ENCODE data around the gene IFTAP.

The IFTAP gene

GRCh38 chr11:36586543-36586942 is 7.8 kb upstream of the IFTAP start:
- no peak overlapping the region for H3K4me3 Mint-ChIP-seq
- peaks cover 75% of the 10 kb centered on the region for H3K27me3 Mint-ChIP-seq (ENCODE audit: low read depth)
- no peak overlapping the region for H3K27ac Mint-ChIP-seq
- H3K4me1 Mint-ChIP-seq: no peaks in the 10 kb centered on the region
- H3K36me3 Mint-ChIP-seq (ENCODE audit: low read depth): no peaks in the 10 kb centered on the region
- H3K9me3 Mint-ChIP-seq: peaks cover 7% of the 10 kb centered on the region
- no peak for TF ChIP-seq CTCF (IDR thresholded peaks at IDR 0.05; ENCODE audit: unreplicated experiment in 3 of 3)

- no peak for TF ChIP-seq CTCF (IDR thresholded peaks at IDR 0.05; ENCODE audit: unreplicated experiment in 3 of 3)
- peaks cover 78% of the 10 kb centered on the region for H3K27me3 Mint-ChIP-seq (ENCODE audit: low read depth)
- no peak overlapping the region for H3K27ac Mint-ChIP-seq
- H3K36me3 Mint-ChIP-seq (ENCODE audit: low read depth): no peaks in the 10 kb centered on the region
- no peaks in the 10 kb centered on the region for H3K9me3 Mint-ChIP-seq
- no peak overlapping the region for H3K4me3 Mint-ChIP-seq
- no peaks in the 10 kb centered on the region for H3K4me1 Mint-ChIP-seq
These were observed 6.2 kb upstream of the IFTAP start for GRCh38 chr11:36588099-36588498.

GRCh38 chr11:36590513-36590912 is 3.8 kb upstream of the IFTAP start:
- no peak for TF ChIP-seq CTCF (IDR thresholded peaks at IDR 0.05; ENCODE audit: unreplicated experiment in 3 of 3)
- H3K4me3 Mint-ChIP-seq: no peak overlapping the region
- H3K9me3 Mint-ChIP-seq: no peaks in the 10 kb centered on the region
- no peak overlapping the region for H3K27ac Mint-ChIP-seq
- peaks cover 14% of the 10 kb centered on the region for H3K4me1 Mint-ChIP-seq
- H3K36me3 Mint-ChIP-seq (ENCODE audit: low read depth): no peaks in the 10 kb centered on the region
- H3K27me3 Mint-ChIP-seq (ENCODE audit: low read depth): peaks cover 59% of the 10 kb centered on the region

- Mint-ChIP-seq H3K27me3 (ENCODE audit: low read depth) (peaks cover 59% of the 10 kb centered on the region), H3K4me3 (no peak overlapping the region), H3K4me1 (peaks cover 22% of the 10 kb centered on the region), H3K9me3 (no peaks in the 10 kb centered on the region), H3K36me3 (ENCODE audit: low read depth) (no peaks in the 10 kb centered on the region), H3K27ac (no peak overlapping the region)
- no peak for TF ChIP-seq CTCF (IDR thresholded peaks at IDR 0.05; ENCODE audit: unreplicated experiment in 3 of 3)
These were observed 2.9 kb upstream of the IFTAP start for GRCh38 chr11:36591433-36591832.

GRCh38 chr11:36596880-36597279 is 2.6 kb downstream of the IFTAP start:
- Mint-ChIP-seq H3K27ac (no peak overlapping the region), H3K36me3 (ENCODE audit: low read depth) (no peaks in the 10 kb centered on the region), H3K4me1 (peaks cover 22% of the 10 kb centered on the region), H3K4me3 (peak overlapping the region in 2 of 3 experiments; percentile 15 to 38), H3K27me3 (ENCODE audit: low read depth) (peaks cover 6% of the 10 kb centered on the region), H3K9me3 (no peaks in the 10 kb centered on the region)
- TF ChIP-seq CTCF (IDR thresholded peaks at IDR 0.05; ENCODE audit: unreplicated experiment in 3 of 3): no peak

- Mint-ChIP-seq H3K4me3 (peak within 1 kb of the TSS in 2 of 3 experiments; percentile 35 to 51), H3K27ac (peak within 1 kb of the TSS in 1 of 3 experiments; percentile 69), H3K27me3 (ENCODE audit: low read depth) (no peaks in the 10 kb centered on the region), H3K4me1 (peaks cover 22% of the 10 kb centered on the region), H3K36me3 (ENCODE audit: low read depth) (no peaks in the 10 kb centered on the region), H3K9me3 (no peaks in the 10 kb centered on the region)
- TF ChIP-seq CTCF (IDR thresholded peaks at IDR 0.05; ENCODE audit: unreplicated experiment in 3 of 3): no peak
These were observed 3.7 kb downstream of the IFTAP start, which contains the start of gene RAG2 for GRCh38 chr11:36598051-36598450. Gene RAG2 (minus strand): TSS chr11:36598236. CDS start chr11:36594168, 4,068 bp downstream.

Measured in nephron (organoid).